GM19043 (cell line): ENCODE results near the gene VPS37C.

Experiments
- ATAC-seq: cut with Tn5 transposase; IDR thresholded peaks from one replicate; pipeline ENCODE4 v1.9.1; 2021; ENCODE audit warnings: low read depth; ENCODE audit not compliant: unreplicated experiment

VPS37C gene

DNA sequence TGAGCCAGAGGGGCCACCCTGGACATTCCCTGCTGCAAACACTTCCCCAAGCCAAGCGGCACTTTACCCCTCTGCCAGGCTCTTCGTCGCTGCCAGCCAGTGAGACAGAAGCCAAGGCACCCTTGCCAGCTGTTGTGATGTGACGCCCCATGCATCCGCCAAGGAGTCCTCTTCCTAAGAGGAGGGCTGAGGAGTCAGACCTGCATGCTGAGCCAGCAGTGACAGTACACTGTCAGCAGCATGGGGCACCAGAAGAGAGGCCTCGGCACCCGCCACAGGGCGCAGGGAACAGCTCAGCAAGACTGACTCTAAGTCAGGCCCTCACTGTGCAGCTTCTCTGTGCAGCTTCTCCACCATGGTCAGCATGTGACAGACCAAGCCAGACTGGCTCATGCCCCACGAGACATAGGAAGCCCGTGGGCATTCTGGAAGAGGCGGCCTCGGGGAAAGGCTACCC, 26.4 kb downstream of the VPS37C start:
- no peak for ATAC-seq

DNA sequence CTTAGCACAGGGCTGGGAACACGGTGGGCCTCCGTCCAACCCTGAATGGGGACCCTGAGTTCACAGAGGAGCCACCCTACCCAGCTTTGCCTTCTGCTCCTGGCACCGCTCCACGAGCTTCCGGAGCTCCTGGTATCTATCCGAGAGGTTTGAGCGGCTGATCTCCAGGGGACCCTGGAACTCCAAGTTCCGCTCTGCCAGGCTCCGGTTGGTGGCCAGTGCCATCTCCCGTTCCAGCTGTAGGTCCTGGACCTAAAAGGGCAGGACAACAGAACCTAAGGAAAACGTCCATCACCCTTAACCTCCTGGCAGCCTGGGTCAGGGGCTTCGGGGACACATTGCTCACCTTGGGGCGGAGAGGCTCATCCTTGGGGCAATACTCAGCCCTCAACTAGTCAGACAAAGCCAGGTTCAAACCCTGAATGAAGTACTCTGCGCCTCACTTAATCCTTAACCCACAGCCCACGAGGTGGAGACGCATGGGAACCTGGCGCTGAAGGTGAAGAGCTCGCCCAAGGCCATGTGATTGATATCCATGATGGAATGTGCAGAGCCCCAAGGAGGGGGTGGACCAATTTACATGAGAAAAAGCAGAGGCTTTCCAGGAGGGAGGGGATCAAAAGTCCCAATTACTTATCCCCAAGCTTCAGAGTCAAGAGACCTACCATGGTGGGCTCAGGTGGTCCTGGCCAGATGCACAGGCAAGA, 27.1 kb downstream of the VPS37C start:
- no peak for ATAC-seq

- ATAC-seq: no peak
Observed at GRCh38 chr11:61133145-61133544, 28.1 kb downstream of the VPS37C start.

DNA sequence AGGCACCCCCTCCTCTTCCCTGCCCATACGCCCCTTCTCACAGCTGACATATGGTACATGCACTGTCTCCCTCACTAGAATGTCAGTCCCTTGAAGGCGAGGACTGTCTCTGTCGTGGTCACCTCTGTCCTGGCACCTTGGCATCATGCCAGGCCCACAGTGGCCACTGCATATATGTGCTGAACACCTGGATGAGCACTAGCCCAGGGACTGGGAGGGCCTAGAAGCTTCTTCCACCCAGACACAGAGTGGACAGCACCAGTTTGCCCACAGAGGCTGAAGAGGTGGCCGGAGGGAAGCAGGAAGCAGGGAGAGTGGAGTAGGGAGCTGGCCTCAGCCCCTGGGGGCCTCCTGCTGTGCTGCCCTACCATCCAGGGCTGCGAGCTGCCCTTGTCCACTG, 28.6 kb downstream of the VPS37C start:
- no peak for ATAC-seq

DNA sequence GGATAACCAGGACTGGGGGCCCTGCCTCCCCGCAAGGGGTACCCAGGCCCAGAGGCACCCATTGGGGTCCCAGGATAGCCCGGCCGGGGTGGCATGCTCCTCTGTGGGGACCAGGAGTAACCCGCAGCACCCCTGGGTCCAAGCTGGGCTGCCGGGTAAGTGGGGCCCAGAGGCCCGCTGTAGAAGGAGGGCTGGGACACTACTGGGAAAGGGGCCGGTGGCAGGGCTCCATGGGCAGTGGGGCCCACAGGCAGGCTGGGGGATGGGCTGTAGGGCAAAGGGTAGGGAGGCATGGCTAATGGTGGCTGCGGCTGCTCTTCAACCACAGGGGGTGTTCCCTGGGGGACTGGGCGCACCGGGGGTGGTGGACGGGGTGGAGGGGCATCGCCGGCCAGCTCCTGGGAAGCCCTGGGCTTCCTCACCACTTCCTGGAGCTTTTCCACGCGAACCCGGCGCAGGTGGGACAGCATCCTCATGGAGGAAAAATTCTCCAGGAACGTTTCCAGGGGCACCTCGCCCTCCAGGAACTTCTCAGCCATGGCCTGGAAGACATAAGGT, 29.1 kb downstream of the VPS37C start:
- ATAC-seq: no peak

DNA sequence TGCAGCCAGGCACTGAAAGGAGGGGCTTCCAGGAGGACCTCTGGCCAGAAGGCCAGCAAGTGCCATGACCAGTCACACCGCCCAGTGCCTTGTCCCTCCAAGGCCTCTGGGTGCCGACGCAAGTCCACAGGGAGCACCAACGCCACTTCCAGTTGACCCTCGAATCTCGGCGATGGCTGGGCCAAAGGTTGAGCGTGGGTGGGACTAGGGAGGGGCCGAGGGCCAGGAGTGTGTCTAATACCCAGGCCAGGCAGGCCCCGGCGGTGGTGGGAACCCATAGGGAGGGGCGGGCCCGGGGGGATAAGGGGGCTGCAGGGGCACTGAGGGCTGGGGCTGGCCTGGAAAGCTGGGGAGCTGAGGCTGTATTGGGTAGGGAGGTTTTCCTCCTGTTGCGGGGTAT, 29.6 kb downstream of the VPS37C start:
- no peak for ATAC-seq

DNA sequence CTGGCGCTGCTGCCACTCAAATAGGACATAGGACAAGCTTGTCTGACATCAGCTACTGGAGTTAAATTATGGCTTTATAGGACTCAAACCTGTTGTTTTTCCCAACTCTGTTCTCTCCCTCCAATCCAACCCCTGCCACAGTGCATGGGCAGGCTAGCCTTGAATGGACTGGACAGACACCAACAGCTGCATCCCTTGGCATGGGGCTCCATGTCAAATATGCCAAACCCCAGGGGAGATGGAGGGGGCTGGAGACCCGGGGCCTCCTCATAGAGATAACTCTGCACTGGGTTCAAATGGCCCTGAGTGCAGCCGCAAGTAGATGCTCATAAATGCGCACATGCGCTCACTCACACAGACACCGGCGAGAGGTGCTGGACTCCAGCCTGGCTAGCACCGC, 30.0 kb downstream of the VPS37C start:
- ATAC-seq: no peak

- ATAC-seq: peak; percentile 87
Observed at GRCh38 chr11:61129639-61130523, 31.3 kb downstream of the VPS37C start.

- no peak for ATAC-seq
Observed at GRCh38 chr11:61128947-61129638, 32.1 kb downstream of the VPS37C start.

DNA sequence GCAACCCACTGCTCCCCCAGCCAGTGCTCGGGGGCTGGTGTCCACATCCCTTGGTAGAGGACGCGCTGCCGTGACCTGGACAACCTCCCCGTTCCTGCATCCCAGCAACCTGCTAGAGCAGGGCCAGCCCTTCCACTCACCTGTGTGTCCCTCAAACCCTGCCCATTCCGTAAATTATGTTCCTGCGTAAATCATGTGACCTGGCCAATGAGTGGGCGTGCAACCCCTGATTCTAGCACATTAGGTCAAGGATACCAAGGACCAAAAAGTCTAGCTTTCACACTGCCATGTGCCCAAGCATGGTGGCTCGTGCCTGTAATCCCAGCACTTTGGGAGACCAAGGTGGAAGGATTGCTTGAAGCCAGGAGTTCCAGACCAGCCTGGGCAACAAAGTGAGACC, 33.2 kb downstream of the VPS37C start:
- no peak for ATAC-seq

DNA sequence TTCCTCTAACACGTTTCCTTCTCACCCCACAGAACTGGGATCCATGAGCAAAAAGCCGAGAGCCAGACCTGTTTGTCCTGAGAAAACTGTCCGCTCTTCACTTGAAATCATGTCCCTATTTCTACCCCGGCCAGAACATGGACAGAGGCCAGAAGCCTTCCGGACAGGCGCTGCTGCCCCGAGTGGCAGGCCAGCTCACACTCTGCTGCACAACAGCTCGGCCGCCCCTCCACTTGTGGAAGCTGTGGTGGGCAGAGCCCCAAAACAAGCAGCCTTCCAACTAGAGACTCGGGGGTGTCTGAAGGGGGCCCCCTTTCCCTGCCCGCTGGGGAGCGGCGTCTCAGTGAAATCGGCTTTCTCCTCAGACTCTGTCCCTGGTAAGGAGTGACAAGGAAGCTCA, 35.0 kb downstream of the VPS37C start:
- ATAC-seq: no peak

DNA sequence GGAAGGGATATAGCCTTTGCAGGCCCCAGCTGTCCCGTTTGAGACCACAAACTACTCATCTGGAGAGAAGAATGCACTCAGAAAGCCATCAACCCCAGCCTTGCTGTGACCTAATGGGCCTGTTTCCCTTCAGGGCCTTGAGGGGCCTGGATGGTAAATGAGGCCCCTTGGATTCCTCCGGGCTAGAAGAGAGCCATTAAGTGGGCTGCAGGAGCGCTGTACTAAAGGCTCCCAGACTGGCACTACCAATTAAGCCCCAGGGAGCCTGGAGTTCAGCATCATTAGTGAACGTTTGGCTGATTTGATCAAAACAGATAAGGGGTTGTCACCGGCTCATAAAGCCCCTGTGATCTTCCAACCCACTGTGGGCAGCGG, 35.9 kb downstream of the VPS37C start:
- no peak for ATAC-seq

- no peak for ATAC-seq
Observed at GRCh38 chr11:61124574-61125309, 36.5 kb downstream of the VPS37C start.

DNA sequence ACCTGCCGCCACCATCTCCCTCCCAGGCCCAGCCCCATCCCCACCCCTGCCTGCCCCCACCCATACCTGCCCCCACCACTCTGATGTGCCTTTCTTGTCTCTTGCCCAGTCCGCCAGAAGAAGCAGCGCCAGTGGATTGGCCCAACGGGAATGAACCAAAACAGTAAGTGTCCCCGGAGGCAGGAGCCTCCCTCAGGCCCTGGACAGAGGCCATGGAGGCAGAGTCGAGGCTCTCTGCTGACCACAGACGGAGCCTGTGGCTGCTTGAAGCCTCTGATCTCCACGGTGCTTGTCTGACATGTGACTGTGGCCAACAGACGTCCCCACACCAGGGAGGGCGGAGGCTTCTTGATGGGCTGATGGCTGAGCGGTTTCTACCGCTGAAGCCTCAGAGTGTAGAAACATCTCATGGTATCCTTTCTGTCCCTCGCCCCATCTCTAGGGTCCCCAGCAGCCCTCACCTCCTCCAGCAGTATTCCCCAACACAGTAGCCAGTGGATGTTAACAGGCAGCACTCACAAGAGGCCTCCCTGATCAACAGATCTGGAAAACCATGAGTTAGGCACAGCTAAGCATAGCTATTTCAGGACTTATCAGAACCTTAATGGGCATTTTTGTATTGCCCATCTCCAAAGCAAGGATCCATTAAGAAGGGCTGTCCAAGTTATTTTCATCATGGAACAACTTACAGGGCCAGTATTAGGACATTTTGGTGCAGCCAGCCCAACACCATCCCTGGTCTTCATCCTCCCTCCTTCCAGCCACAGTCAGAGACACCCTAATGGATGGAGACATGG, 37.3 kb downstream of the VPS37C start:
- ATAC-seq: no peak

- no peak for ATAC-seq
Observed at GRCh38 chr11:61122761-61123160, 38.5 kb downstream of the VPS37C start.

GRCh38 chr11:61121917-61122316, 39.3 kb downstream of the VPS37C start:
- no peak for ATAC-seq

GRCh38 chr11:61121192-61121831, 39.9 kb downstream of the VPS37C start:
- no peak for ATAC-seq

DNA sequence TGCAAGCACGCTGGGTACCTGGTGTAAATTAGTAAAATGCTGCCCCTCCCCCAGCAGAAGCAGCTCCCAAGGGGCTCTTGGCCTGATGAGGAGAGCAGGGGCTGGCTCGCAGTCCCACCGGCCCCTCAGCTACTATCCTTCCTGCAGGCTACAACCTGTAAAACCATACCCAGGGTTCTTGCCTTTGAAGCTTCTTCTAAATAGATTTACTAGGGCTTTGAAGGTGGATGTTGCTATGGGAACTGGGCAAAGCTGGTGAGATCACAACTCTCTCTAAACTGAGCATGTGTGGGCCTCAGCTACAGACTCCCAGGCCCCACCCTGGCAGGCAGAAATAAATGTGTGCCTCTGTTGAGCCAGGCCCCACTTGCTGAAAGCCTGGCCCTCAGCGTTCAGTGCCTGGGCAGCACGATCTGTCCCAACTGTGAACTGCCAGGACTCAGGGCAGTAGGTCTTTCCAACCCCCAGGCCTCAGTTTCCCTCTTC, 40.5 kb downstream of the VPS37C start:
- no peak for ATAC-seq
